GM13976 (cell line): ENCODE data around the gene PCSK2.

Source experiments
- DNase-seq: peaks from one replicate; pipeline ENCODE4 v3.0.0; 2012; ENCODE audit warnings: low spot score
- CTCF ChIP-seq: IDR thresholded peaks from 2 replicates; pipeline ENCODE4 v1.5.1; 2012; ENCODE audit warnings: borderline replicate concordance, mild to moderate bottlenecking; ENCODE audit not compliant: insufficient read depth; ENCODE audit errors: extremely low read depth, missing control alignments, control extremely low read depth
- in situ Hi-C: fragments of 300-500 bp; cut with MboI; formaldehyde crosslinking; loops from one replicate; pipeline ENCODE4 v1.12.0; 2022; ENCODE audit warnings: low sequenced_read_pairs, mixed read lengths, inconsistent platforms; ENCODE audit not compliant: unreplicated experiment

PCSK2 gene

GRCh38 chr20:17419479-17420041 lies 192.7 kb downstream of the PCSK2 start:
- in situ Hi-C loops: no loop called here
- no peak for DNase-seq
- no peak for TF ChIP-seq CTCF

GRCh38 chr20:17421493-17421892 lies 194.7 kb downstream of the PCSK2 start:
- DNase-seq: no peak
- in situ Hi-C loops: no loop called here
- TF ChIP-seq CTCF: no peak

GRCh38 chr20:17423782-17424181 lies 196.9 kb downstream of the PCSK2 start:
- DNase-seq: no peak
- TF ChIP-seq CTCF: no peak
- in situ Hi-C loops: no loop called here

- no peak for DNase-seq
- in situ Hi-C loops: no loop called here
- TF ChIP-seq CTCF: no peak
Observed at GRCh38 chr20:17427638-17428037, 200.8 kb downstream of the PCSK2 start.

- TF ChIP-seq CTCF: no peak
- DNase-seq: no peak
- in situ Hi-C loops: loop anchor here (10.0 kb wide), 1 partner anchor 626 kb away; no protein-coding TSS in a partner anchor
Observed at GRCh38 chr20:17430125-17430950, 203.5 kb downstream of the PCSK2 start.

GRCh38 chr20:17431621-17432364 lies 205.0 kb downstream of the PCSK2 start:
- in situ Hi-C loops: loop anchor here (10.0 kb wide), 1 partner anchor 627 kb away; no protein-coding TSS in a partner anchor
- peak; percentile 76 for DNase-seq
- TF ChIP-seq CTCF: peak; percentile 80
